HG02981 (cell line): Measurements from ENCODE around the gene JADE2.

Source experiments
- ATAC-seq: cut with Tn5 transposase; IDR thresholded peaks from one replicate; pipeline ENCODE4 v1.9.1; 2021; ENCODE audit warnings: mild to moderate bottlenecking, moderate library complexity; ENCODE audit not compliant: unreplicated experiment

Gene JADE2

DNA sequence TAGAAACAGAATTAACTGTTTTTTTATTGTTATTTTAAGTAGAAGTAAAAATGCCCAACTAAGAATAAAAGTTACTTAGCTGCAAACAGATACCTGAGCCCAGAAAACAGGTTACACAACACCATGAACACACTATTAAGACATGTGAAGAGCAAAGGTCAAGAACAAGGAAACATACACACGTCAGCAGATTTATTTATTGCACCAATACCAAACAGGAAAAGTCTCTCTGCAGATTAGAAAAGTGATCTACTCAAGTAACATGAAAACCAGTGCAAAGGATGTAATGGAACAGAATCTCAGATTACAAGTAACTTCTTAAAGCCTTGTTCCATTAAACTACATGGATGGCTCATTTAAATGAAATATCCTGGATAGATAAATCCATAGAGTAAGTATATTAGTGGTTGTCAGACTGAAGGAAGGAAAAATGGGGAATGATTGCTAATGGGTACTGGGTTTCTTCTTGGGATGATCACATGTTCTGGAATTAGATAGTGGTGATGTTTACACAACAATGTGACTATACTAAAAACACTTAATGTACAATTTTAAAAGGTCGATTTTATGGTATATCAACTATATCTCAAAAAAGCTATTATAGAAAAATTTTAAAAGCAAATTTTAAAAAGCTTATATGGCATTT lies 101.0 kb downstream of the JADE2 start:
- ATAC-seq = no peak
